Stimulated activated naive CD8-positive, alpha-beta T cell treated with anti-CD3 and anti-CD28 coated beads, Interleukin-15, amount 100 ng/mL, for 72 hours (primary cell): Measurements from ENCODE around the gene DZIP1.
"Not testable (repeated sequence)": the region's sequence is repeated elsewhere in the genome, so short reads cannot be mapped to it uniquely, and the experiment has no call there.

Experiments
- ATAC-seq: fragments of 150-1000 bp; cut with Tn5 transposase; 2 replicates; pipeline ENCODE4 v1.10.0; 2021; ENCODE audit warnings: mild to moderate bottlenecking, moderate library complexity
- DNase-seq, 2 donors: peaks; one replicate each; pipeline ENCODE4 v3.0.0; 2021 to 2022
- H3K27ac Mint-ChIP-seq, 2 donors: one replicate each; pipeline ENCODE4 v1.8.0; 2022; ENCODE audit warnings: mild to moderate bottlenecking in 2 of 2, mixed read lengths in 2 of 2, moderate library complexity in 2 of 2
- H3K27me3 Mint-ChIP-seq: one replicate; pipeline ENCODE4 v1.8.0; 2022; ENCODE audit warnings: mixed read lengths
- H3K4me1 Mint-ChIP-seq: one replicate; pipeline ENCODE4 v1.8.0; 2022; ENCODE audit warnings: mild to moderate bottlenecking, mixed read lengths
- H3K4me3 Mint-ChIP-seq, 2 donors: one replicate each; pipeline ENCODE4 v1.8.0; 2022; ENCODE audit warnings: mild to moderate bottlenecking in 2 of 2, mixed read lengths in 2 of 2, moderate library complexity in 1 of 2
- H3K9me3 Mint-ChIP-seq, 2 donors: one replicate each; pipeline ENCODE4 v1.8.0; 2022; ENCODE audit warnings: mixed read lengths in 2 of 2

Gene DZIP1

GRCh38 chr13:95588134-95588533 lies 56.4 kb downstream of the DZIP1 start:
- Mint-ChIP-seq H3K27ac (no peak overlapping the region), H3K9me3 (no peaks in the 10 kb centered on the region), H3K4me1 (no peaks in the 10 kb centered on the region), H3K4me3 (no peak overlapping the region), H3K27me3 (peaks cover 26% of the 10 kb centered on the region)
- no peak for DNase-seq
- ATAC-seq, result no peak

GRCh38 chr13:95585867-95586266 lies 58.6 kb downstream of the DZIP1 start:
- H3K4me3 Mint-ChIP-seq, result no peak overlapping the region
- H3K4me1 Mint-ChIP-seq, result no peaks in the 10 kb centered on the region
- H3K27ac Mint-ChIP-seq, result no peak overlapping the region
- ATAC-seq (no peak), DNase-seq (no peak)
- H3K27me3 Mint-ChIP-seq, result peaks cover 8% of the 10 kb centered on the region
- no peaks in the 10 kb centered on the region for H3K9me3 Mint-ChIP-seq

DNA sequence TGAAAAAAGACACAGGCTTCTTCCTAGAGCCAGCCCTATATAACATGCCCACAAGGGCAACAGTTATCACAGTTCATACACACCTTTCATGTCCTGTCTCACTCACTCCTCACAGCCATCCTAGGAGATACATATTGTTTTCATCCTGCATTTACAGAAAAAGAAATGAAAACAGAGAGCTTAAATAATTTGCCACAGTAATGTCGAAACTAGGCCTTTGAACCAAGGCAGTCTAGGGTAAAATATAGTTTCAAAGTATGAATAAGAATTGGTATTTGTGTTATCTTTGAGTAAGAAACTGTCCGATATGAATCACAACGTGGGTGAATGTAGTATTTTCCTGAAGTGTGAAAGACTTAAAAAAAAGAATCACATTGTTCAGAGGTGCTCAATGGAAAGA lies 65.2 kb downstream of the DZIP1 start:
- Mint-ChIP-seq H3K27ac (no peak overlapping the region), H3K9me3 (no peaks in the 10 kb centered on the region), H3K27me3 (no peaks in the 10 kb centered on the region), H3K4me1 (no peaks in the 10 kb centered on the region), H3K4me3 (no peak overlapping the region)
- ATAC-seq, result no peak
- DNase-seq, result no peak

GRCh38 chr13:95573221-95573620 lies 71.3 kb downstream of the DZIP1 start:
- Mint-ChIP-seq H3K27ac (no peak overlapping the region), H3K4me1 (no peaks in the 10 kb centered on the region), H3K4me3 (no peak overlapping the region), H3K9me3 (no peaks in the 10 kb centered on the region), H3K27me3 (peaks cover 15% of the 10 kb centered on the region)
- no peak for ATAC-seq
- no peak for DNase-seq

- H3K27me3 Mint-ChIP-seq, result peaks cover 17% of the 10 kb centered on the region
- ATAC-seq (no peak), DNase-seq (no peak)
- H3K4me1 Mint-ChIP-seq, result no peaks in the 10 kb centered on the region
- no peak overlapping the region for H3K27ac Mint-ChIP-seq
- H3K9me3 Mint-ChIP-seq, result no peaks in the 10 kb centered on the region
- H3K4me3 Mint-ChIP-seq, result no peak overlapping the region
Measured at GRCh38 chr13:95571941-95572340, 72.6 kb downstream of the DZIP1 start.

DNA sequence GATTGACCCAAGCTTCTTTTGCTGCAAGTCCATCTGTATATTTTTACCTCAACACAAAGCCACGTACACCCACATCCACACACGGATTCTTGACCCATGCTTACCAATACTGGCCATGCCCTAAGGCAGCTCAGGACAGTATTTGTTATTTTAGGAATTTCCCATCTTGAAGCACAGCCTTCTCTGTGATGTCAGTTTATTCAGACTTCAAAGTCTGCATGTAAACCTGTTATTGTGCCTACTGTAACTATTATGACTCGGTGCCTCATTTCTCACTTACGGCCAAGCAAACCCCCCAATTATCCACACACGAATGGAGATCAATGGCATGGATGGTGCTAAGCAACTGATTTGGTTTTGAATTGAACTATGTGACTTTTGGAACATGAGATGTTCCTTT lies 74.5 kb downstream of the DZIP1 start:
- Mint-ChIP-seq H3K27ac (no peak overlapping the region), H3K27me3 (peaks cover 17% of the 10 kb centered on the region), H3K4me3 (no peak overlapping the region), H3K4me1 (no peaks in the 10 kb centered on the region), H3K9me3 (no peaks in the 10 kb centered on the region)
- DNase-seq (no peak), ATAC-seq (no peak)

DNA sequence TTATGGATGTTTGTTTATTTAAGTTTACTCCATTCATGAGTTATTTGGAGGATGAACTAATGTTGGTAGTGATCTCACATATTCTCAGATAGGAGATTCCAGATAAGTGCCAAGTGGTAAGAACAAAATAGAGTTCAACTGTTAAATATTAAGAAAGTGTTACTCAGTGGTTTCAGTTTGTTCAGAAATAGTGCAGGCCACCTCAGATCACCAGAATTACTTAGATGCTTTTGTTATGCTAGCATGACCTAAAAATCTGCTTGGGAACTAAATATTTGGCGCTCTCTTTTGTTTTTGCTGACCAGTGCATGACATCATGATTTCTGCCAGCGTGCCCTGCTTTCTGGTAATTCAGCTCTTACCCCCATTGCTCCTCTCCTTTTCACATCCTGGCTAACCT lies 76.4 kb downstream of the DZIP1 start:
- DNase-seq (no peak), ATAC-seq (no peak)
- H3K4me3 Mint-ChIP-seq, result no peak overlapping the region
- H3K4me1 Mint-ChIP-seq, result no peaks in the 10 kb centered on the region
- H3K27me3 Mint-ChIP-seq, result peaks cover 17% of the 10 kb centered on the region
- H3K9me3 Mint-ChIP-seq, result no peaks in the 10 kb centered on the region
- H3K27ac Mint-ChIP-seq, result no peak overlapping the region

DNA sequence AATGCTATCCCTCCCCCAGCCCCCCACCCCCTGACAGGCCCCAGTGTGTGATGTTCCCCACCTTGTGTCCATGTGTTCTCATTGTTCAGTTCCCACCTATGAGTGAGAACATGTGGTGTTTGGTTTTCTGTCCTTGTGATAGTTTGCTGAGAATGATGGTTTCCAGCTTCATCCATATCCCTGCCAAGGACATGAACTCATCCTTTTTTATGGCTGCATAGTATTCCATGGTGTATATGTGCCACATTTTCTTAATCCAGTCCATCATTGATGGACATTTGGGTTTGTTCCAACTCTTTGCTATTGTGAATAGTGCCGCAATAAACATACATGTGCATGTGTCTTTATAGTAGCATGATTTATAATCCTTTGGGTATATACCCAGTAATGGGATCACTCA lies 78.7 kb downstream of the DZIP1 start:
- H3K27ac Mint-ChIP-seq, H3K9me3 Mint-ChIP-seq, H3K4me3 Mint-ChIP-seq, ATAC-seq, DNase-seq, H3K4me1 Mint-ChIP-seq: not testable (repeated sequence)
- H3K27me3 Mint-ChIP-seq, result peaks cover 23% of the 10 kb centered on the region

- H3K27ac Mint-ChIP-seq, result no peak overlapping the region
- ATAC-seq, result no peak
- DNase-seq, result no peak
Measured at GRCh38 chr13:95564733-95565291, 79.7 kb downstream of the DZIP1 start.

GRCh38 chr13:95564091-95564490 lies 80.4 kb downstream of the DZIP1 start:
- Mint-ChIP-seq H3K27me3 (peaks cover 30% of the 10 kb centered on the region), H3K4me1 (no peaks in the 10 kb centered on the region), H3K4me3 (no peak overlapping the region), H3K27ac (no peak overlapping the region), H3K9me3 (no peaks in the 10 kb centered on the region)
- DNase-seq, result no peak
- no peak for ATAC-seq

More at GRCh38 chr13:95564733-95565291, 79.7 kb downstream of the DZIP1 start:
- Mint-ChIP-seq H3K27me3 (peaks cover 24% of the 10 kb centered on the region), H3K9me3 (no peaks in the 10 kb centered on the region), H3K4me1 (no peaks in the 10 kb centered on the region), H3K4me3 (no peak overlapping the region)

- Mint-ChIP-seq H3K27ac (no peak overlapping the region), H3K27me3 (peaks cover 32% of the 10 kb centered on the region), H3K4me1 (no peaks in the 10 kb centered on the region), H3K4me3 (no peak overlapping the region), H3K9me3 (no peaks in the 10 kb centered on the region)
- no peak for ATAC-seq
- no peak for DNase-seq
Measured at GRCh38 chr13:95560387-95560786, 84.1 kb downstream of the DZIP1 start.

- Mint-ChIP-seq H3K4me1 (peaks cover 4% of the 10 kb centered on the region), H3K27me3 (peaks cover 45% of the 10 kb centered on the region), H3K9me3 (no peaks in the 10 kb centered on the region), H3K4me3 (no peak overlapping the region), H3K27ac (no peak overlapping the region)
- no peak for ATAC-seq
- DNase-seq, result no peak
Measured at GRCh38 chr13:95559100-95559499, 85.4 kb downstream of the DZIP1 start.

DNA sequence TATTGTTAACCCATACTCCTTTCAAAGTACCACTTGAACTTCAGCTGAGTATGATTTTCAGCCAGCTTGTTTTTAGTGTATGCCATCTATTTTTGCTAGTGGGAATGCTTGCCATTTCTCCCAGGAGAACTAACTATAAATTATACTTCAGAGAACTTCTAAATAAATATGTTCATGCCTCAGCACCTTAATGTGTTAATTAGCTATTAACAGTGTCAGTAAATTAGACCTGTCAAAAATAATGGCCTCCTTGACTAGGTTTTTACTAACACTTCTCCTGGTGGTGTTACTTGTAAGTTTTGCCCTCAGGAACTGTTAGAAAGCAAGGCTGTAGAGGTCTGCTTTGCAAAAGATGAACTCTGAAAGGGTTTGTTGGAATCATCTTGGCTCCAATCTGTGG lies 87.5 kb downstream of the DZIP1 start:
- H3K4me3 Mint-ChIP-seq, result no peak overlapping the region
- no peaks in the 10 kb centered on the region for H3K9me3 Mint-ChIP-seq
- DNase-seq, result no peak
- peaks cover 18% of the 10 kb centered on the region for H3K4me1 Mint-ChIP-seq
- H3K27me3 Mint-ChIP-seq, result peaks cover 60% of the 10 kb centered on the region
- H3K27ac Mint-ChIP-seq, result no peak overlapping the region
- no peak for ATAC-seq

DNA sequence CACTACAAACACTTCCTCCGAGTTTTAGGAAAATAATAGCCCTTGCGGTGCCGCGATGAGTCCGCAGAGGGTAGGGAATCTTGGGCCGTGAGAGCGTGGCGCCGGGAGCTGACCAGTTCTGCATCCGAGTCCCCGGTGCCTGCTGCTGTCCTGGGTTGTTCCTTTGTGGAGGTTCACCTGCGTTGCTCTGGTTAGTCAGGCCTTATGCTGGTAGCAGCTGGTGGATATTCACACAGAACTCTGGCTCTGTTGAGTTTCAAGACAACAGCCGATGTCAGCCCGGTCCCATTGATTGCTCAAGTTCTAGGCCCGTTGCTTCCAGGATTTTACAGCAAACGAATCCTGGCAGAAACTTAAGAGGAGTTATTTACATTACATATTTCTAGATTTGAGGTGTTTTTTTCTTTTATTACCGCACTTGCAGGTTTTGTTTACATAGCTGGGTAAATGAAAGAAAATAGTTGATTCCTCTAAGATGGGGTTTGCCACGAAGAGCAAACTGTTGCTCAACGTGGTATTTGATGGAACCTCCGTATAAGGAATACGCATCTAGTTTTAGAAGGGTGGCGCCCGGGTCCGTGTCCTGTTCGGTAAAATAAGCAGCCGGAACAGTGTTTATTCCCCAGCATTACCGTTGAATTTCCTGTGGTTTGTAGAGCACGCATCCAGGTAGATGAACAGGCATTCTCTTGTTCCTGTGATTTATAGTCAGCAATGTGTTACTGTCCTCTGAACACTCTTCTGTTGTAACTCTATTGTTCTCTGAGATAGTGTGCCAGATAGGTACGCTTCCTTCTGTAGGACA lies 90.7 kb downstream of the DZIP1 start:
- DNase-seq (no peak), ATAC-seq (peak; percentile 47)
- Mint-ChIP-seq H3K27ac (peak overlapping the region in 1 of 2 donors; percentile 34), H3K9me3 (no peaks in the 10 kb centered on the region), H3K4me3 (peak overlapping the region; percentile 50 to 74), H3K27me3 (peaks cover 67% of the 10 kb centered on the region), H3K4me1 (peaks cover 18% of the 10 kb centered on the region)

GRCh38 chr13:95552539-95553441 lies 91.7 kb downstream of the DZIP1 start, which contains the start of gene CLDN10:
TSS of gene CLDN10 (plus strand) at chr13:95552720. CDS start at chr13:95552754, 34 bp downstream.
- Mint-ChIP-seq H3K27me3 (peaks cover 68% of the 10 kb centered on the region), H3K9me3 (no peaks in the 10 kb centered on the region), H3K27ac (no peak within 1 kb of the TSS), H3K4me1 (peaks cover 18% of the 10 kb centered on the region), H3K4me3 (peak within 1 kb of the TSS; percentile 50 to 74)
- DNase-seq, result peak in 1 of 2 donors; percentile 6
- ATAC-seq, result peak; percentile 65

DNA sequence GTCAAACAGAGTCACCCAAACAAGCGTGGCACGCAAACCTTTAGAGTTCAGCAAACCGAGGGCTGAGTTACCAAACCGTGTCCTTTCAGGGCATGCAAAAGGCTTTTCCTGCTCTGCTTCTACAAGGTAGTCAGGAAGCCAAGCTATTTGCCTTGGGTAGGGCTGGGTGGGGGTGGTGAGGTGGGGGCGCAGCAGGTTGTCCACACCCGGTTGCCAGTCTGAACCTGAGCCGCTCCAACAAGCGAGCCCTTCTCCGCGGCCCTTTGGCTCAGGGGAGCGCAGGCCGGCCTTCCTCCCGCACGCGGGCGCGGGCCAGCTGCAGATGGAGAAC lies 92.3 kb downstream of the DZIP1 start:
- Mint-ChIP-seq H3K27me3 (peaks cover 75% of the 10 kb centered on the region), H3K27ac (no peak overlapping the region), H3K4me3 (no peak overlapping the region), H3K4me1 (peaks cover 18% of the 10 kb centered on the region), H3K9me3 (no peaks in the 10 kb centered on the region)
- DNase-seq, result no peak
- no peak for ATAC-seq
